Activated T-cell treated with anti-CD3 and anti-CD28 coated beads for 24 hours (primary cell): ENCODE results near the gene SPDYE1.

Experiments
- DNase-seq: peaks from one replicate; pipeline ENCODE4 v3.0.0-alpha.2; 2020; ENCODE audit warnings: low read depth

SPDYE1 gene

GRCh38 chr7:44044315-44045225 is 46.9 kb downstream of the SPDYE1 start, which contains the start of gene DBNL:
DBNL (plus strand) TSS chr7:44044702; CDS start chr7:44044738, 36 bp downstream.
- DNase-seq = peak; percentile 90

GRCh38 chr7:44045226-44046014 is 47.7 kb downstream of the SPDYE1 start:
- DNase-seq = no peak

GRCh38 chr7:44046321-44047061 is 48.8 kb downstream of the SPDYE1 start:
- DNase-seq = no peak

GRCh38 chr7:44048031-44048795 is 50.5 kb downstream of the SPDYE1 start:
- no peak for DNase-seq

GRCh38 chr7:44050121-44050914 is 52.6 kb downstream of the SPDYE1 start:
- DNase-seq = no peak

GRCh38 chr7:44050915-44051560 is 53.3 kb downstream of the SPDYE1 start:
- no peak for DNase-seq

GRCh38 chr7:44051611-44052220 is 54.0 kb downstream of the SPDYE1 start:
- no peak for DNase-seq

- DNase-seq = no peak
Measured at GRCh38 chr7:44052771-44053365, 55.2 kb downstream of the SPDYE1 start.

GRCh38 chr7:44056681-44057080 is 59.0 kb downstream of the SPDYE1 start:
- no peak for DNase-seq

GRCh38 chr7:44057181-44057848 is 59.6 kb downstream of the SPDYE1 start:
- no peak for DNase-seq

- no peak for DNase-seq
Measured at GRCh38 chr7:44057849-44058758, 60.4 kb downstream of the SPDYE1 start.

- DNase-seq = no peak
Measured at GRCh38 chr7:44058759-44059218, 61.1 kb downstream of the SPDYE1 start.

GRCh38 chr7:44059219-44060090 is 61.8 kb downstream of the SPDYE1 start:
- DNase-seq = no peak
